A549 treated with ZK216348 at 1 μM for 4 hours (cell line): Measurements from ENCODE around the gene NDUFA8. TPM values are rescaled to one million over a fixed set of nuclear protein-coding genes. Genes with fewer than 3 reads are reported as not detected.

Source experiments
- total RNA-seq: library from RNA; stranded (reverse); fragments of 200-300 nt; extraction: Qiagen RNA extraction; gene quantifications from 5 replicates; pipeline ENCODE4 v1.2.3, GENCODE V29; 2022; ENCODE audit warnings: low read depth

The NDUFA8 gene
- total RNA-seq: 95.8 to 126 TPM (median 108 TPM) in 5 replicates

DNA sequence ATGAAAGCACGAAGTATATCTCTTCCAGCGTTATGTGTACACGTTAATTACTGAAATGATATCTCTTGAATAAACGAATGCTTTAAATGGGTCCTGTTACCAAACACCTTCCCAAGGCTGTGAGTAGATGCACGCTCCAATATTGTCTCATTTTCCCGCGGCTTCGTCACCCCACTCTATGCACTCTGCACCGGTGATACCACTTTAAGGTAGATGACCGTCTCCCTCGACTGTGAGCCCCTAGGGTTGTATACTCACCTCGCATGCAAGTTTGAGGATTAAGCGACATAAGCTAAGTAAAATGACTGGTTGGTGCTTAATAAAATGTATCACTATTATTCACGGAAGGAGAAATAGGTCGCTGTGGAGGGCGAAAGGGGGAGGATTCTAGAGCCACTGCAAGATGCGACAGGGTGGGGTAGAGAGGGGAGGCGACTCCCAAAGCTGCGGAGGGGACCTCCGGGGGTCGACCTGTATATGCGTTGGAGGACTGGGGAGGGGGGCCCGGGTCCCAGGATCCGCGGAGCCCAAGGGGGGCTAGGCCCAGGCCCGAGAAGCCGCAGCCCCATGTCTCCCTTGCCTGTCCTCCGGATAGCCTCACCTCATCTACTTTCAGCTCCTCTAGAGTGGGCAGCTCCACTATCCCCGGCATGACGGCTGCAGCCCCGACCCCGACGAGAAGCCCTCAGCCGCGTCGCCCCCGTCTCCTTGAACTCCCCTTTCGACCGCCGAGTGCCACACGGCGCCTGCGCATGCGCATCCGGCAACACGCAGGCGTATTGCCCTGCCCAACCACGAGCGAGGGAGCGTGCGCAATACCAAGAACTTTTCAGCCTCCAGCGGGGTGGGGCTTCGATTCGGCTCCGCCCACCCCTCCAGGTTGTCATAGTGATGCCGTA lies at the start of gene NDUFA8, which contains the start of gene MORN5:
NDUFA8 (minus strand) TSS at position 754 of the 899 bp plus-strand sequence; CDS start at position 652, 102 bp downstream.
MORN5 (plus strand) TSS at position 883 of the 899 bp plus-strand sequence. CDS start 65 bp downstream, outside the sequence.

Other genes with a start within 250 kb of the NDUFA8 start
- gene TTLL11, start 66.5 kb downstream of the NDUFA8 start, total RNA-seq: 3.9 to 5.0 TPM (median 4.1 TPM) in 5 replicates
- not detected in 5 replicates for gene MORN5, start 129 bp upstream of the NDUFA8 start, total RNA-seq
- gene LHX6, start 69.2 kb upstream of the NDUFA8 start, total RNA-seq: 0.57 to 1.3 TPM (median 1.2 TPM) in 5 replicates
- gene RBM18, start 105.1 kb upstream of the NDUFA8 start, total RNA-seq: 16.1 to 21.1 TPM (median 20.6 TPM) in 5 replicates
- 65.6 to 83.3 TPM (median 69.2 TPM) in 5 replicates for gene MRRF, start 105.1 kb upstream of the NDUFA8 start, total RNA-seq
- 1.3 to 1.6 TPM (median 1.6 TPM) in 5 replicates for gene PTGS1, start 211.2 kb upstream of the NDUFA8 start, total RNA-seq